Measurements from ENCODE around the gene WNT5B. TPM values are rescaled to one million over a fixed set of nuclear protein-coding genes. Genes with fewer than 3 reads are reported as not detected.

WNT5B gene
- total RNA-seq, 2 donors from 2014 or later, result 1.5 to 3.0 TPM

- DNase-seq (ENCODE audit: low spot score), result no peak
- Histone ChIP-seq H3K27me3 (no peaks in the 10 kb centered on the region), H3K4me3 (peak overlapping the region; percentile 20 to 88), H3K27ac (peak overlapping the region; percentile 50 to 63), H3K4me1 (peaks cover 0 to 67% of the 10 kb centered on the region in 2 donors), H3K36me3 (no peaks in the 10 kb centered on the region), H3K9me3 (no peaks in the 10 kb centered on the region)
- TF ChIP-seq CTCF (IDR thresholded peaks at IDR 0.05), result no peak
Observed at GRCh38 chr12:1591034-1591433, 38.0 kb upstream of the WNT5B start.

GRCh38 chr12:1591543-1591942 lies 37.5 kb upstream of the WNT5B start:
- no peaks in the 10 kb centered on the region for H3K9me3 ChIP-seq
- H3K36me3 ChIP-seq, result no peaks in the 10 kb centered on the region
- no peak for TF ChIP-seq CTCF (IDR thresholded peaks at IDR 0.05)
- no peaks in the 10 kb centered on the region for H3K27me3 ChIP-seq
- peaks cover 0 to 67% of the 10 kb centered on the region in 2 donors for H3K4me1 ChIP-seq
- H3K4me3 ChIP-seq, result peak overlapping the region; percentile 20 to 88
- peak overlapping the region in 1 of 2 donors; percentile 41 for H3K27ac ChIP-seq
- no peak for DNase-seq (ENCODE audit: low spot score)

- DNase-seq (ENCODE audit: low spot score), result no peak
- H3K9me3 ChIP-seq, result no peaks in the 10 kb centered on the region
- H3K36me3 ChIP-seq, result no peaks in the 10 kb centered on the region
- H3K4me1 ChIP-seq, result peaks cover 0 to 63% of the 10 kb centered on the region in 2 donors
- TF ChIP-seq CTCF (IDR thresholded peaks at IDR 0.05), result no peak
- no peaks in the 10 kb centered on the region for H3K27me3 ChIP-seq
- peak overlapping the region; percentile 81 to 94 for H3K27ac ChIP-seq
- H3K4me3 ChIP-seq, result peak overlapping the region; percentile 87 to 88
Observed at GRCh38 chr12:1592444-1593173, 36.4 kb upstream of the WNT5B start.

- Histone ChIP-seq H3K36me3 (no peaks in the 10 kb centered on the region), H3K4me1 (peaks cover 0 to 55% of the 10 kb centered on the region in 2 donors), H3K27ac (peak overlapping the region; percentile 81 to 94), H3K27me3 (no peaks in the 10 kb centered on the region), H3K9me3 (no peaks in the 10 kb centered on the region), H3K4me3 (peak overlapping the region; percentile 87 to 88)
- no peak for TF ChIP-seq CTCF (IDR thresholded peaks at IDR 0.05)
- DNase-seq (ENCODE audit: low spot score), result no peak
Observed at GRCh38 chr12:1593174-1594005, 35.6 kb upstream of the WNT5B start.

GRCh38 chr12:1594006-1594260 lies 35.1 kb upstream of the WNT5B start:
- no peaks in the 10 kb centered on the region for H3K36me3 ChIP-seq
- peak overlapping the region; percentile 81 to 94 for H3K27ac ChIP-seq
- DNase-seq (ENCODE audit: low spot score), result no peak
- H3K27me3 ChIP-seq, result no peaks in the 10 kb centered on the region
- no peak for TF ChIP-seq CTCF (IDR thresholded peaks at IDR 0.05)
- H3K4me1 ChIP-seq, result peaks cover 0 to 53% of the 10 kb centered on the region in 2 donors
- no peaks in the 10 kb centered on the region for H3K9me3 ChIP-seq
- H3K4me3 ChIP-seq, result peak overlapping the region; percentile 87 to 88
